ENCODE data around the gene STOM.
"Not testable (repeated sequence)": the region's sequence is repeated elsewhere in the genome, so short reads cannot be mapped to it uniquely, and the experiment has no call there.

Gene STOM

DNA sequence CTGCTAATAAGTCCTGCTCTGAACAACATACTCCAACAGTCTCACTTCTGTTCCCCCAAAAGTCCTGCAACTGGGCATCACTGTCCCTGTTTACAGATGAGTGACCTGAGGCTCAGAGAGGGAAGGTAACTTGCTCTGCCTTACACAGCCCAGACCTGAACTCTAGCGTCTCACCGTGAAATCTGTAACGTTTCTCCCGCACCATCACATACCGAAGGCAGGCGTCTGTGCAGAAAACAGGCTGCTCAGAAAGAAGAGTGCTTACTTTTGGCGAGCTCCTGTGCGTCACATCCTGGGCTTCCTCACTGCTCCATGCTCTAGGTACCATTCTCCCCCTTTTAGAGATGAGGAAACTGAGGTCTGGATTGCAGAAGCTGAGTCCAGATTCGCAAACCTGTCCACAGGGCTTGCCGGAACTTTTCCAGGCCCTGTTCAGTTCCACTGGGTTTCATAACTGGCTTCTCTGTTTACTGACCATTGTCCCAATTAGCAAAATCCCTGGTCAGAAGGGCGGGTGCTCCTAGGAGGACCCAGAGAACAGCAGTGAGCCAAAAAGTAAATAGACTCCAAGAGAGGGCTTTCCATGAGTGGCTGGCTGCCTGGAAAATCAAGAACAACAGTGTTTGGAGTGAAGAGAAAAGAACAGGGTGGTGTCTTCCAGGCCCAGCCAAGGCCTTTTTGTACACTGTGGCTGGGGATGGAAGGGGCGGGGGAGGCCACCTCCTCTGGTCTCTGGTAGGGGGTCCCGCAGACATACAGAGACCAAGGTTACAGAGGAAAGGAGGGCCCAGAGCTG is 75.0 kb downstream of the STOM start:
- TF ChIP-seq, protein P1, sequence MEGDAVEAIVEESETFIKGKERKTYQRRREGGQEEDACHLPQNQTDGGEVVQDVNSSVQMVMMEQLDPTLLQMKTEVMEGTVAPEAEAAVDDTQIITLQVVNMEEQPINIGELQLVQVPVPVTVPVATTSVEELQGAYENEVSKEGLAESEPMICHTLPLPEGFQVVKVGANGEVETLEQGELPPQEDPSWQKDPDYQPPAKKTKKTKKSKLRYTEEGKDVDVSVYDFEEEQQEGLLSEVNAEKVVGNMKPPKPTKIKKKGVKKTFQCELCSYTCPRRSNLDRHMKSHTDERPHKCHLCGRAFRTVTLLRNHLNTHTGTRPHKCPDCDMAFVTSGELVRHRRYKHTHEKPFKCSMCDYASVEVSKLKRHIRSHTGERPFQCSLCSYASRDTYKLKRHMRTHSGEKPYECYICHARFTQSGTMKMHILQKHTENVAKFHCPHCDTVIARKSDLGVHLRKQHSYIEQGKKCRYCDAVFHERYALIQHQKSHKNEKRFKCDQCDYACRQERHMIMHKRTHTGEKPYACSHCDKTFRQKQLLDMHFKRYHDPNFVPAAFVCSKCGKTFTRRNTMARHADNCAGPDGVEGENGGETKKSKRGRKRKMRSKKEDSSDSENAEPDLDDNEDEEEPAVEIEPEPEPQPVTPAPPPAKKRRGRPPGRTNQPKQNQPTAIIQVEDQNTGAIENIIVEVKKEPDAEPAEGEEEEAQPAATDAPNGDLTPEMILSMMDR (IDR thresholded peaks at IDR 0.05; ENCODE audit: extremely low read depth, insufficient read depth, missing control alignments), result no peak
- no peak for DNase-seq (ENCODE audit: low spot score)
- in situ Hi-C loops (cut with MboI; ENCODE audit: low pct_unique_long_range_greater_than_20kb, low sequenced_read_pairs, unreplicated experiment), result no loop called here

DNA sequence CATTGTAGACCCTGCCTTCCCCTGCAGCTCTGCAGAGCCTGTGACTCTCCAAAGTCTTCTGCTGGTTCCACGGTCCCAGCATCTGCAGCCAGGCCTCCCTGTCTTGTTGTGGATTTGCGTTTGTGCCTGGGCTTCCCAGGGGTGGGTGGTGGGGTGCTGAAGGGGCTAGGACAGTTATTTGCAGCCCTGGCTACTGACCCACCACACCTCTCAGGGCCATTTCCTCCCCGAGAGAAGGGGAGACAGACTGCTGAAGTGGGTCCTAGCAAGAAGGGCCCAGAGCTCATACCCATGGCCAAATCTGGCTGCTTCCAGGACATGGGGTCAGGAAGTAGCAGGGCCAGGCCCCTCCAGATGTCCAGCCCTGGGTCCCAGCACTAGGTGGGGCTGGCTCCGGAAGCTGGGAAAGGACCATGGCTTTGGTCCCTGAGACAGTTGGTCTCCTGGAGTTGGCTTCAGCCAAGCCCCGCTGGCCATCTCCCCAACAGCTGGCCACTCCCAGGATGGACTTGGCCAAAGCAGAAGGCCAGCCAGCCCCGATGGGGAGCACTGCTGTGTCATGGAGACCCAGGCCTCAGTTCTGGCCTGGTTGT is 75.8 kb downstream of the STOM start:
- TF ChIP-seq, protein P1 (IDR thresholded peaks at IDR 0.05; ENCODE audit: extremely low read depth, insufficient read depth, missing control alignments), result no peak
- no peak for DNase-seq (ENCODE audit: low spot score)
- in situ Hi-C loops (cut with MboI; ENCODE audit: low pct_unique_long_range_greater_than_20kb, low sequenced_read_pairs, unreplicated experiment), result no loop called here

DNA sequence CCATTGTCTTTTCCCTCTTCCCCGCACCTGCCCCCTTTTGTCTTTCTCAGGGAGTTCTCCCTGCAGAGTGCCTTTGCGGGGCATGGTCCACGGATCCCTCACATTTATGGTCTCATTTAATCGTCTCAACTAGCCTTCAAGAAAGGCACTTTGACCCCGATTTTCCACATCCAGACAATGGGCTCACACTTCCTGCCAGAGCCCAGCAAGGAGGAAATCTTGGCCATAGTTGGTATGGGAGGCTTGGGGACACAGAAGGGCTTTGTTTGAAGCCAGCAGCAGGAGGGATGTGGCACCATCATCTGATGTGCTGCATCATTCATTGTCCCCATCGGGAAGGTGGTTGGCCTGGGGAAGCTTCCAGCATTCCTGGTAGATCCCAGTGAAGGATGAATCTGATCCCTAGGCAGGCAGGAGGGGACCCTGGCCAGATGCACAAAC is 77.2 kb downstream of the STOM start:
- in situ Hi-C loops (cut with MboI; ENCODE audit: low pct_unique_long_range_greater_than_20kb, low sequenced_read_pairs, unreplicated experiment), result no loop called here
- TF ChIP-seq, protein P1 (IDR thresholded peaks at IDR 0.05; ENCODE audit: extremely low read depth, insufficient read depth, missing control alignments), result no peak
- no peak for DNase-seq (ENCODE audit: low spot score)

DNA sequence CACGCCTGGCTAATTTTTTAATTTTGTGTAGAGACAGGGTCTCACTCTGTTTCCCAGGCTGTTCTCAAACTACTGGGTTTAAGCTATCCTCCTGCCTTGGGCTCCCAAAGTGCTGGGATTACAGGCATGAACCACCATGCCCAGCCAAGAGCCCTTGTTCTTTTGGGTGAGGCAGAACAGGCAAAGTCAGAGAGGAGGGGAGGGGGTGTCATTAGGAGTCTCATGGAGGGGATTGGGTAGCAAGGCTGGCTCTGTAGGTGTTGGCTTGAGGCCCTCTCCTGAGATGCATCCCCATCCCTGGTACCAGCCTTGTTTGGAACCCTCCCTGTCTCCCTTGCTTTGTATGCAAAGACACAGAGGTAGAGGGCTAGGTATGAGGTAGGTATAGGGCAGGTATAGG is 78.0 kb downstream of the STOM start:
- no peak for DNase-seq (ENCODE audit: low spot score)
- TF ChIP-seq, protein P1 (IDR thresholded peaks at IDR 0.05; ENCODE audit: extremely low read depth, insufficient read depth, missing control alignments), result no peak
- in situ Hi-C loops (cut with MboI; ENCODE audit: low pct_unique_long_range_greater_than_20kb, low sequenced_read_pairs, unreplicated experiment), result no loop called here

DNA sequence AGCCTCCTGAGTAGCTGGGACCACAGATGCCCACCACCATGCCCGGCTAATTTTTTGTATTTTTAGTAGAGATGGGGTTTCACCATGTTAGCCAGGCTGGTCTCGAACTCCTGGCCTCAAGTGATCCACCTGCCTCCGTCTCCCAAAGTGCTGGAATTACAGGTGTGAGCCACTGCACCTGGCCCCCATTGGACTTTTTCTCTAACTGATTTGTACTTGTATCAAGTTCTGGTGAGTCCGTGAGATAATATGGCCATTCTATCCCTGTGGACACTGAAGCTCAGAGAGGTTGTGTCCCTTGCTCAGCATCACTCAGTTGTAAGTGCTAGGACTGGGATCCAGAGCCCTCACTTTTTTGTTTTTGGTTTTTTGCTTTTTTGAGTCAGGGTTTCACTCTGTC is 78.5 kb downstream of the STOM start:
- in situ Hi-C loops (cut with MboI; ENCODE audit: low pct_unique_long_range_greater_than_20kb, low sequenced_read_pairs, unreplicated experiment); DNase-seq (ENCODE audit: low spot score): not testable (repeated sequence)

DNA sequence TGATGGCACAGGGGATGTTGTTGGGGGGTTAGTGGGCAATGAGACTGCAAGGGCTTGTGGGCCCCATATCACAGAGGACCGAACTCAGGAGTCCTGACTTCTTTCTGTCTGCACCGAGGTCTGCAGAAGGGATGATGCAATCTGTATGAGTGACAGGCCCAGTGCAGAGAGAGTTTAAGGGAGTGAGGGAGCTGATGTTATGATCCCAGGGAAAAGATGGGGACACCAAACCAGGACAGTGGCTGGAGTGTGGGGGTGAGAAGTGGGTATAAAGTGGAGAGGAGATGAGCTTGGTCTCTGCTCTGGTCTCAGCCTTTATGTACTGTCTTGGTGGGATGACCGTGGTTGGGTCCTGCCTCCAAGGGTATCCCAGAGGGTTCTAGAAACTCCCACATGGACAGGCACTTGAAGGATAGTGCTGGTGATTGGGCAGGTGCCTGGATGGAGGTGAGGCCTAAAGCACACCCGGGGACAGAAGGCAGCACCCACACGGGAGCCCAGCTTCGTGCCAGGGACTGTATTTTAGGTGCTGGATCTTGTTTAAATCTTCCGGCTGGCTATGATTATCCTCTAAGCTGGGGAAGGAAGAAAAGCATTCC is 80.2 kb downstream of the STOM start:
- DNase-seq (ENCODE audit: low spot score), result no peak
- in situ Hi-C loops (cut with MboI; ENCODE audit: low pct_unique_long_range_greater_than_20kb, low sequenced_read_pairs, unreplicated experiment), result no loop called here
- TF ChIP-seq, protein P1 (IDR thresholded peaks at IDR 0.05; ENCODE audit: extremely low read depth, insufficient read depth, missing control alignments), result no peak
